ENCODE data around the gene ZNF200.
"Not testable (repeated sequence)": the region's sequence is repeated elsewhere in the genome, so short reads cannot be mapped to it uniquely, and the experiment has no call there.

Gene ZNF200, protein sequence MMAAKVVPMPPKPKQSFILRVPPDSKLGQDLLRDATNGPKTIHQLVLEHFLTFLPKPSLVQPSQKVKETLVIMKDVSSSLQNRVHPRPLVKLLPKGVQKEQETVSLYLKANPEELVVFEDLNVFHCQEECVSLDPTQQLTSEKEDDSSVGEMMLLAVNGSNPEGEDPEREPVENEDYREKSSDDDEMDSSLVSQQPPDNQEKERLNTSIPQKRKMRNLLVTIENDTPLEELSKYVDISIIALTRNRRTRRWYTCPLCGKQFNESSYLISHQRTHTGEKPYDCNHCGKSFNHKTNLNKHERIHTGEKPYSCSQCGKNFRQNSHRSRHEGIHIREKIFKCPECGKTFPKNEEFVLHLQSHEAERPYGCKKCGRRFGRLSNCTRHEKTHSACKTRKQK

DNA sequence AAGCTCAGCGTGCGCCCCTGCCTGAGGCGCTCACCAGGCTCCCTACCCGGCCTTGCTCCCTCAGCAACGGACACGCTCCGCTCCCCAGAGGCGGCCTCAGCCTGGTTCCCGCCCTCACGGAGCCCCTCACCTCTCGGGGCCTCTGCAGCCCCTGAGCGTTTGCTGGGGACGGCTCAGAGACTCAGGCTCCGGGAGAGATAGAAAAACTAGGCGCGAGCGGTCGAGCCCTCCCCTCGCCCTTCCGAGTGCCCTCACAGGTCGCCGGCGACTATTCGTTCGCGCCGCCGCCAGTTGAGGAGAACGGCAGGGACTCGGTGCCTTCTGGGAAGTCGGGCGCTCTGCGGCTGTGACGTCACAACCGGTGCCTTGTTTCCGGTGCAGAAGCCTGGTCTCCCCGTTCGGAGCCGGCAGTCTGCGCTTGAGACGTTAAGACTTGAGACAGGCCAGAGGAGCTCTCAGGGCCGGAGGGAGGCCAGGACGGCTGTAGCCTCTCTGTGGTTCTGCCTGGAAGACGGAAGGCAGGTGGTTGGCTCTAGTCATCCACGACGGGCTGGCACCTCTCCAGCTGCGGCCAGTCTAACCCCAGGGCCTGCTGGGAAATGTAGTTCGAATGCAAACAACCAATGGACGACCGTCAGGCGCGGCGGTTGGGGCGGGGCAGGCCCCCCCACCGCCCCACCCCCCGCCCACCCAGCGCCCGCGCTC lies at the start of gene ZNF200:
Gene ZNF200 (minus strand): TSS at position 302 of the 705 bp plus-strand sequence. CDS start 1,403 bp downstream, outside the sequence.
- peak within 1 kb of the TSS; percentile 91 for H3K27ac ChIP-seq
- H3K36me3 ChIP-seq, result peaks cover 38% of the 10 kb centered on the region
- H3K9me3 ChIP-seq, result peaks cover 37% of the 10 kb centered on the region
- H3K27me3 ChIP-seq, result no peaks in the 10 kb centered on the region
- H3K4me2 ChIP-seq, result peak within 1 kb of the TSS; percentile 98
- peak within 1 kb of the TSS; percentile 93 for H3K9ac ChIP-seq
- no peak for TF ChIP-seq Cebpa-rat (IDR thresholded peaks at IDR 0.05)
- peaks cover 18% of the 10 kb centered on the region for H3K4me1 ChIP-seq
- peak within 1 kb of the TSS; percentile 90 for H3K4me3 ChIP-seq
- no peaks in the 10 kb centered on the region for H4K20me1 ChIP-seq

DNA sequence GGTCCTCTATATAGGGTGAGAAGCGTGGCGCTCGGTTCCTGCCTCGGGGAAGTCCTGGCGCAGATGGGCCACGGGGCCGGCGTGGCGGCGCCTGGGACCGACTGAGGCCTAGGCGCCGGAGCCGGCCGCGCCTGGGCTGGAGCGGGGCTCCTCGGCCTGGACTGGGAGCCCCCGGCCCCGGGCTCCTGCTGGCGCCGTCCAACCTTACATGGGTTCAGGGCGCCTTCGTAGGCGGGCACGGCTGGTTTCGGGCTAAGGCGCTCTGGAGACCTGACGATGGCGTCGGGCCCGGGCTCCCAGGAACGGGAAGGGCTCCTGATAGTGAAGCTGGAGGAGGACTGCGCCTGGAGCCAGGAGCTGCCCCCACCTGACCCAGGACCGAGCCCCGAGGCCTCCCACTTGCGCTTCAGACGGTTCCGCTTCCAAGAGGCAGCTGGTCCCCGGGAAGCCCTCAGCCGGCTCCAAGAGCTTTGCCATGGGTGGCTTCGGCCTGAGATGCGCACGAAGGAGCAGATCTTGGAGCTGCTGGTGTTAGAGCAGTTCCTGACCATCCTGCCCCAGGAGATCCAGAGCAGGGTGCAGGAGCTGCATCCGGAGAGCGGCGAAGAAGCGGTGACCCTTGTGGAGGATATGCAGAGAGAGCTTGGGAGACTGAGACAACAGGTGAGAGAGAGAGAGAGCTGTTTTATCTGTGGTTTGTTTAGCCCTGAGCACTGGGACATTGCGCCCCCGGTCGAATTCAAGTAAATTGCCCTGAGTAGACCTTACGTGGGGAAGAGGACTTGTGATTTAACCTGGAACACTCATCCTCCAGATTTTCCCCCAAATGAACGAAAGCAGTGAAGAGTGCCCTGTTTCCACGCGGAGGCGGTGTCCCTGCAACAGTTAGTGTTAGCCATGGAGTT lies 48.8 kb upstream of the ZNF200 start:
- Histone ChIP-seq H3K9ac (peak overlapping the region; percentile 98), H3K4me2 (peak overlapping the region; percentile 94), H3K27ac (peak overlapping the region; percentile 98), H3K4me3 (peak overlapping the region; percentile 99), H3K4me1 (peaks cover 27% of the 10 kb centered on the region), H4K20me1 (peaks cover 30% of the 10 kb centered on the region), H3K36me3 (peaks cover 43% of the 10 kb centered on the region), H3K9me3 (peaks cover 40% of the 10 kb centered on the region), H3K27me3 (no peaks in the 10 kb centered on the region)
- no peak for TF ChIP-seq Cebpa-rat (IDR thresholded peaks at IDR 0.05)

DNA sequence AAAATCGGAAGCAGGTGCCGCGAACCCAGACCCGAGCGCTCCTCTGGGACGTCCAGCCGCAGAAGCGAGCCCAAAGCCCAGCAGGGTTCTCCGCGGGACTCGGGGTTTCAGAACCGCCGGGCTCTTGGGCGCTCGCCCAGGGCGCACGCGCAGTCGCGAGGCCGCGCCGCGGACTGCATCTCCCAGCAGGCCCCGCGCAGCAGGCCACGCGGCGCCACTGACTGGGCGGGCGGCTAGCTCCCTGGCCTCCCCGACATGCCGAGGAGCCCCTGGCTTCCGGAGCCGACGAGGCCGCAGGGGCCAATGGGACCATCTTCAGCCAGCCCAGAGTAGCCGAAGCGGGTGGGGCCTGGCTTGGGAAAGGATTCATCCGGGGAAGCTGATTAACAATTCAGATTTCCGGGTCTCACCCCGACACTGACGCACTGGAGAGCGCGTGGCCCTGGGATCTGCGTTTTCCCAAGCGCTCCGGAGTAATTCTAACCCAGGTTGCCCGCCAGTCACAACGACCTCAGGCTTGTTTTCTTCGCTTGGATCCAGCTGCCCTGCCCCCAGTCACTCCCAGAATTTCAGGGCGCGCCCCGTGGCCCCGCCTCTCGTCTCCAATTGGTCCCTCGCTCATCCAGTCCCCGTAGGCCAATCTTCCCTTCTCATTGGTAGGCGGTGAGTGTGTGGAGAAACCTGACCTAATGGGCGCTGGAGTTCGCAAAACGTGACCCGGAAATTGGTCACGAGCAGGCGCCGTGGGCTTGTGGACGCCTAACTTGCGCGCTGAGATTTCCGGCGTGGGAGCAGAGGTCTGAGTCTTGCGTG lies 48.0 kb upstream of the ZNF200 start, which contains the start of gene ZNF263:
Gene ZNF263 (plus strand): TSS at position 762 of the 813 bp plus-strand sequence. CDS start 328 bp downstream, outside the sequence.
- peak within 1 kb of the TSS; percentile 98 for H3K27ac ChIP-seq
- peaks cover 30% of the 10 kb centered on the region for H4K20me1 ChIP-seq
- H3K9me3 ChIP-seq, result peaks cover 31% of the 10 kb centered on the region
- H3K9ac ChIP-seq, result peak within 1 kb of the TSS; percentile 98
- H3K4me1 ChIP-seq, result peaks cover 27% of the 10 kb centered on the region
- peak within 1 kb of the TSS; percentile 94 for H3K4me2 ChIP-seq
- no peak for TF ChIP-seq Cebpa-rat (IDR thresholded peaks at IDR 0.05)
- H3K27me3 ChIP-seq, result no peaks in the 10 kb centered on the region
- peaks cover 35% of the 10 kb centered on the region for H3K36me3 ChIP-seq
- peak within 1 kb of the TSS; percentile 99 for H3K4me3 ChIP-seq

DNA sequence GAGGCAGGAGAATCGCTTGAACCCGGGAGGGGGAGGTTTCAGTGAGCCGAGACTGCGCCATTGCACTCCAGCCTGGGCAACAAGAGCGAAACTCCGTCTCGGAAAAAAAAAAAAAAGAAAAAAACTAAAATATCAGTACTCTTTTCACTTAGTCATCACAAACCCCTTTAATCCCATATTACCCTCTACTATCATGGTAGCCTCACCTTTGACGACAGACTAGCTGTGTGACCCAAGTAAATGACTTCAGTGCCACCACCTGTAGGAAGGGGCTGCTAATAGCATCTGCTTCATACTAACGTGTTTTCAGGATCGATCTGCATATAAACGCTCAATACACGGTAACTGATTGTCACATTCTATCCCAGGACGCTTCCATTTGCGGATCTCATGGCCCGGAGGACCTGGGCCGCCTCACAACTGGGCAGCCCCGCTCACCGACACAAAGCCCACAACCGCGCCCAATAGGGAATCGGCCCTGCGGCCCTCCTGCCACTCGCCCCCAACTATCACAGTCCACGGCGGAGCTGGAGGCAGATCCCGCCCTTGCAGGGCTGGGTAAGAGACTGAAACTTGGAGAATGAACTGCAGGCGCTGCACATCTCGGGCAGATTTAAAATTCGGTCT lies 47.3 kb upstream of the ZNF200 start:
- peak overlapping the region; percentile 99 for H3K4me3 ChIP-seq
- H4K20me1 ChIP-seq, result peaks cover 30% of the 10 kb centered on the region
- H3K27ac ChIP-seq, result peak overlapping the region; percentile 98
- no peaks in the 10 kb centered on the region for H3K27me3 ChIP-seq
- H3K36me3 ChIP-seq, result peaks cover 28% of the 10 kb centered on the region
- H3K9ac ChIP-seq, result peak overlapping the region; percentile 98
- peaks cover 27% of the 10 kb centered on the region for H3K4me1 ChIP-seq
- peaks cover 24% of the 10 kb centered on the region for H3K9me3 ChIP-seq
- H3K4me2 ChIP-seq, result peak overlapping the region; percentile 94
- no peak for TF ChIP-seq Cebpa-rat (IDR thresholded peaks at IDR 0.05)

DNA sequence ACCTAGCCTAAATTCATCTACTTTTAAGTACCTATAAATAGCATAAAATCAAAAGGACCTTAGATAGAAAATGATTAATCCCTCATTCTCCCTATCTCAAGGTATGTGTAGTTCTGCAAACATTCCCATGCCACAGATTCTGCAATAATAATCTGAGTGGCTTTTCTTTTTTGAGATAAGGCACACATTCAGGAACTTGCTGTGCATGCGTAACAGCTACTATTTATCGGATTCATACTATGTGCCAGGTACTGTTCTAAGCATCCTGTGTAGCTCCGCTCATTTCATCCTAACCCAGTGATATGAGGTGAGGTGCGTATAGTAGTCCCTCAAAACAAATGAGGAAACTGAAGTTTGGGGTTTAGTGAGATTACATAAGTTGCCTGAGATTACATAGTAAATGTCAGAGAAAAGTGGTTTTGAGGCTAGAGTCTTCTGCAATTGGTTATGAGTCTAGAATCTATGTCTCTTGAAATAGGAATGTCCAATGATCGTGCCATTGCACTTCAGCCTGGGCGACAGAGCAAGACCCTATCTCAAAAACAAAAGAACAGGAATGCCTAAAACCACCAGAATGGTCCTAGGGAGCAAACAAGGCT lies 46.4 kb upstream of the ZNF200 start:
- no peak overlapping the region for H3K9ac ChIP-seq
- H4K20me1 ChIP-seq, result peaks cover 29% of the 10 kb centered on the region
- H3K4me2 ChIP-seq, result peak overlapping the region; percentile 94
- no peak overlapping the region for H3K27ac ChIP-seq
- peaks cover 15% of the 10 kb centered on the region for H3K9me3 ChIP-seq
- peaks cover 27% of the 10 kb centered on the region for H3K4me1 ChIP-seq
- H3K27me3 ChIP-seq, result no peaks in the 10 kb centered on the region
- H3K4me3 ChIP-seq, result no peak overlapping the region
- no peak for TF ChIP-seq Cebpa-rat (IDR thresholded peaks at IDR 0.05)
- peaks cover 19% of the 10 kb centered on the region for H3K36me3 ChIP-seq

DNA sequence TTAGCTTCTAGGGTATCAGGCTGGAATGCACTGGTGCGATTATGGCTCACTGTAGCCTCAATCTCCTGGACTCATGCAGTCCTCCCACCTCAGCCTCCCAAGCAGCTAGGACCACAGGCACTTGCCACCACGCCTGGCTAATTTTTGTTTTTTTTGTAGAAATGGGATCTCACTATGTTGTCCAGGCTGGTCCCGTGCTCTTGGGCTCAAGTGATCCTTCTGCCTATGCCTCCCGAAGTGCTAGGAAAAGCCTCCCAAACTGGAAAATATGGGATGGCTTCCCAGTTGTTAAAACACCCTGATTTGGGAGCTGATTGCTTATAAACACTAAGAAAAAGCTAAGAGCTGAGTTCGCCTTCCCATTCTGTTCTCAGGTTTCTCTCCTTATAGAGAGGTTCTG lies 41.7 kb upstream of the ZNF200 start:
- Histone ChIP-seq H3K27ac (no peak overlapping the region), H3K4me3 (no peak overlapping the region), H3K36me3 (no peaks in the 10 kb centered on the region), H4K20me1 (no peaks in the 10 kb centered on the region), H3K4me1 (peaks cover 3% of the 10 kb centered on the region), H3K27me3 (no peaks in the 10 kb centered on the region), H3K9me3 (peaks cover 2% of the 10 kb centered on the region; the same call in 1 of the 2 replicates), H3K9ac (no peak overlapping the region), H3K4me2 (no peak overlapping the region)
- no peak for TF ChIP-seq Cebpa-rat (IDR thresholded peaks at IDR 0.05)

DNA sequence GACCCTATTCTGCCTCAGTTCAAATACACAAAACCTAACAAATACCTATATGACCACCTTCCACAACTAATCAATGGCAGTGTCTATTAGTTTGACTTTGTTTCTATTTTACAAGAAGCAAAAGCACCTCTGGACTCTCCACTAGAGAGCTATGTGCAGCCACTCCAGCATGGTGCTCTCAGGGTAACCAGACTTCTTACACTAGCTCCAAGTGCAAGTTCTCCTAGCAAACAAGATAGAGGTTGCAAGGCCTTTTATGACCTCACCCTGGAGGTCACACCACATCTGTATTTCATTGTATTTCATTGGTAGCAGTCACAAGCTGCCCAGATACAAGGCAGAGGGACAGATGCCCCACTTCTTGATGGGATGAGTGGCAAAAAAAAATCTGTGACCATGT lies 40.0 kb upstream of the ZNF200 start:
- H4K20me1 ChIP-seq, result no peaks in the 10 kb centered on the region
- no peak overlapping the region for H3K27ac ChIP-seq
- H3K9ac ChIP-seq, result no peak overlapping the region
- TF ChIP-seq Cebpa-rat (IDR thresholded peaks at IDR 0.05), result no peak
- H3K4me2 ChIP-seq, result no peak overlapping the region
- H3K27me3 ChIP-seq, result no peaks in the 10 kb centered on the region
- no peak overlapping the region for H3K4me3 ChIP-seq
- H3K4me1 ChIP-seq, result no peaks in the 10 kb centered on the region
- no peaks in the 10 kb centered on the region for H3K36me3 ChIP-seq
- H3K9me3 ChIP-seq, result peaks cover 9% of the 10 kb centered on the region; the same call in 1 of the 2 replicates

DNA sequence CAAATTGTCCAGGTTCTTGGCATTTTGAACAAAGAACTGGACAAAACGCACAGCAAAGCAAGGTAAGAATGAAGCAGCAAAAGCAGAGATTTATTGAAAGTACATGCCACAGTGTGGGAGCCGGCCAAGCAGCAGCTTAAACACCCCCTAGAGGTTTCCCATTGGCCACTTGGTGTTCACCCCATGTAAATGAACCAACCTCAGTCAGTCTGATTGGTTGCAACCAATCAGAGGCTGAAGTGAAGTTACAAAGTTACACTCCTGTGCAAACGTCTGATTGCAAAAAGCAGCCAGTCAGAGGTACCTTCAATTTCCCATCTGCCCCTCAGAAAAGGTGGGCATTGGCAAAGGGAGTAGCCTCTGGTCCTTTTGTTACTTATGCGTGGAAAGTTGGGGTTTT lies 39.5 kb upstream of the ZNF200 start:
- Histone ChIP-seq H3K4me3 (no peak overlapping the region), H3K4me2 (no peak overlapping the region), H3K9ac (no peak overlapping the region), H3K9me3 (peaks cover 9% of the 10 kb centered on the region; the same call in 1 of the 2 replicates), H3K36me3 (no peaks in the 10 kb centered on the region), H3K27ac (no peak overlapping the region), H3K4me1 (no peaks in the 10 kb centered on the region), H4K20me1 (no peaks in the 10 kb centered on the region), H3K27me3 (no peaks in the 10 kb centered on the region)
- TF ChIP-seq Cebpa-rat (IDR thresholded peaks at IDR 0.05), result no peak

DNA sequence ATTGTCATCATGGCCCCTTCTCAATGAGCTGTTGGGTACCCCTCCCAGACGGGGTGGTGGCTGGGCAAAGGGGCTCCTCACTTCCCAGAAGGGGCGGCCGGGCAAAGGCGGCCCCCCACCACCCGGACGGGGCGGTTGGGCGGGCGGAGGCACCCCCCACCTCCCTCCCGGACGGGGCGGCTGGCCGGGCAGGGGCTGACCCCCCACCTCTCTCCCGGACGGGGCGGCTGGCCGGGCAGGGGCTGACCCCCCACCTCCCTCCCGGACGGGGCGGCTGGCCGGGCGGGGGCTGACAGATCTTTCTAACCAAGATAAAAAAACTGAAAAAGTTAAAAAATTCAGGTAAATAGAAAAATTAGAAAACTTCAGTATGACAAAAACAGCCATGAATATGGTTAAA lies 36.3 kb upstream of the ZNF200 start:
- H4K20me1 ChIP-seq, H3K9me3 ChIP-seq, H3K4me2 ChIP-seq, H3K9ac ChIP-seq, H3K27ac ChIP-seq, H3K4me3 ChIP-seq, H3K4me1 ChIP-seq, H3K27me3 ChIP-seq: not testable (repeated sequence)
- H3K36me3 ChIP-seq, result peaks cover 13% of the 10 kb centered on the region; the same call in 1 of the 2 replicates

DNA sequence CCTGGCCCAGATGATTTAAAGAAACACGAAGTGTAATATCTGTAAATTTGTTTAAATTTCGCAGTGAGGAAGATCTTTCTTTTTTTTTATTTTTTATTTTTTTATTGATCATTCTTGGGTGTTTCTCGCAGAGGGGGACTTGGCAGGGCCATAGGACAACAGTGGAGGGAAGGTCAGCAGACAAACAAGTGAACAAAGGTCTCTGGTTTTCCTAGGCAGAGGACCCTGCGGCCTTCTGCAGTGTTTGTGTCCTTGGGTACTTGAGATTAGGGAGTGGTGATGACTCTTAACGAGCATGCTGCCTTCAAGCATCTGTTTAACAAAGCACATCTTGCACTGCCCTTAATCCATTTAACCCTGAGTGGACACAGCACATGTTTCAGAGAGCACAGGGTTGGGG lies 35.8 kb upstream of the ZNF200 start:
- not testable (repeated sequence) for H4K20me1 ChIP-seq, H3K9ac ChIP-seq, H3K27me3 ChIP-seq, H3K9me3 ChIP-seq, H3K4me2 ChIP-seq, H3K4me1 ChIP-seq, H3K27ac ChIP-seq, H3K4me3 ChIP-seq
- H3K36me3 ChIP-seq, result peaks cover 13% of the 10 kb centered on the region; the same call in 1 of the 2 replicates

Data from BLaER1 (cell line).